ENCODE data around the gene JSRP1.
"Not testable (repeated sequence)": the region's sequence is repeated elsewhere in the genome, so short reads cannot be mapped to it uniquely, and the experiment has no call there.

JSRP1 gene

GRCh38 chr19:2282862-2283237 lies 26.6 kb upstream of the JSRP1 start:
- Histone ChIP-seq H3K27me3 (replicated peaks) (no peaks in the 10 kb centered on the region), H3K27ac (no peak overlapping the region), H3K4me3 (ENCODE audit: low read depth, low read length) (no peak overlapping the region), H3K36me3 (replicated peaks) (no peaks in the 10 kb centered on the region)
- DNase-seq: no peak
- no peak for TF ChIP-seq CTCF (IDR thresholded peaks at IDR 0.05; ENCODE audit: low read depth, low read length, missing control alignments)
- in situ Hi-C loops (cut with HindIII; ENCODE audit: low pct_ligation_motif_present, low sequenced_read_pairs): no loop called here

GRCh38 chr19:2282062-2282861 lies 26.0 kb upstream of the JSRP1 start, which contains the start of gene PEAK3:
PEAK3 (minus strand) TSS chr19:2282175; CDS start chr19:2280931, 1,244 bp downstream.
- Histone ChIP-seq H3K27me3 (replicated peaks) (no peaks in the 10 kb centered on the region), H3K36me3 (replicated peaks) (no peaks in the 10 kb centered on the region), H3K27ac (no peak within 1 kb of the TSS), H3K4me3 (ENCODE audit: low read depth, low read length) (peak within 1 kb of the TSS; percentile 47)
- in situ Hi-C loops (cut with HindIII; ENCODE audit: low pct_ligation_motif_present, low sequenced_read_pairs): no loop called here
- DNase-seq: no peak
- no peak for TF ChIP-seq CTCF (IDR thresholded peaks at IDR 0.05; ENCODE audit: low read depth, low read length, missing control alignments)

GRCh38 chr19:2281265-2282061 lies 25.2 kb upstream of the JSRP1 start:
- H3K27me3 ChIP-seq (replicated peaks); H3K27ac ChIP-seq; H3K36me3 ChIP-seq (replicated peaks); DNase-seq; in situ Hi-C loops (cut with HindIII; ENCODE audit: low pct_ligation_motif_present, low sequenced_read_pairs): not testable (repeated sequence)
- peak overlapping the region; percentile 47 for H3K4me3 ChIP-seq (ENCODE audit: low read depth, low read length)

GRCh38 chr19:2280633-2281264 lies 24.5 kb upstream of the JSRP1 start:
- H3K27me3 ChIP-seq (replicated peaks): no peaks in the 10 kb centered on the region
- in situ Hi-C loops (cut with HindIII; ENCODE audit: low pct_ligation_motif_present, low sequenced_read_pairs): no loop called here
- TF ChIP-seq CTCF (IDR thresholded peaks at IDR 0.05; ENCODE audit: low read depth, low read length, missing control alignments): no peak
- no peak overlapping the region for H3K27ac ChIP-seq
- DNase-seq: no peak
- H3K36me3 ChIP-seq (replicated peaks): no peaks in the 10 kb centered on the region
- no peak overlapping the region for H3K4me3 ChIP-seq (ENCODE audit: low read depth, low read length)

- no peak for DNase-seq
- H3K27me3 ChIP-seq (replicated peaks): no peaks in the 10 kb centered on the region
- no peak for TF ChIP-seq CTCF (IDR thresholded peaks at IDR 0.05; ENCODE audit: low read depth, low read length, missing control alignments)
- no peak overlapping the region for H3K4me3 ChIP-seq (ENCODE audit: low read depth, low read length)
- peaks cover 12% of the 10 kb centered on the region for H3K36me3 ChIP-seq (replicated peaks)
- in situ Hi-C loops (cut with HindIII; ENCODE audit: low pct_ligation_motif_present, low sequenced_read_pairs): no loop called here
- no peak overlapping the region for H3K27ac ChIP-seq
These were observed 22.4 kb upstream of the JSRP1 start for GRCh38 chr19:2278459-2279158.
